ENCODE data around the gene NUDT22.

Gene NUDT22

DNA sequence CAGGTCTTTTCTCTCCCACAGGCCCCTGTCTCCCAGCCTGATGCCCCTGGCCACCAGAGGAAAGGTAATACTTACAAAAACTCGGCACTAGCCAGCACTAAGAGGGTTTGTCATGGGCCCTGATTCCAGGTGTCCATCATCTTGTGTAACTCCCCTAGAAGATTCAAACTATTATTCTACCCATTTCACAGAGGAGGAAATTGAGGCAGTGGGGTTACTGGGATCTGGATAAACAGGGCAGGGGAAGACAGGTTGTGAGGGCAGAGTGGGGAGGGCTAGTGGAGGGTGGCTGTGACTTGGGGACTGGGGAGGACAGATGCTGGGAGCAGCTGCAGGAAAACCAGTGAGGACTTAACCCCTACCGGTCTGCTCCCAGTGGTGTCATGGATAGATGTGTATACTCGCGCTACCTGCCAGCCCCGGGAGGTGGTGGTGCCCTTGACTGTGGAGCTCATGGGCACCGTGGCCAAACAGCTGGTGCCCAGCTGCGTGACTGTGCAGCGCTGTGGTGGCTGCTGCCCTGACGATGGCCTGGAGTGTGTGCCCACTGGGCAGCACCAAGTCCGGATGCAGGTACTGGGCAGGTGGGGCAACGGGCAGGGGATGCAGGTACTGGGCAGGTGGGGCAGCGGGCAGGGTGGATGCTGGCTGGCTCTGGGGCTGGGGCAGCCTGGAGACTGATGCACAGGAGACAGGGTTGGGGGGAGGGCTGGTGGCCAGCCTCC is 9.5 kb downstream of the NUDT22 start:
- TF ChIP-seq EP300 (IDR thresholded peaks at IDR 0.05; ENCODE audit: borderline replicate concordance) (no peak), ZBTB7A (IDR thresholded peaks at IDR 0.05; ENCODE audit: low read depth) (no peak), CEBPB (IDR thresholded peaks at IDR 0.05) (no peak), CREB1 (IDR thresholded peaks at IDR 0.05; ENCODE audit: low read depth) (no peak), FOXM1 (IDR thresholded peaks at IDR 0.05; ENCODE audit: borderline replicate concordance, low read depth) (no peak), NFIC (IDR thresholded peaks at IDR 0.05) (no peak), RAD21 (IDR thresholded peaks at IDR 0.05; ENCODE audit: low read depth) (no peak), TAF1 (IDR thresholded peaks at IDR 0.05; ENCODE audit: low read depth) (no peak), TEAD4 (IDR thresholded peaks at IDR 0.05) (no peak), EGR1 (IDR thresholded peaks at IDR 0.05) (no peak), TCF12 (IDR thresholded peaks at IDR 0.05; ENCODE audit: low read depth) (no peak), YY1 (IDR thresholded peaks at IDR 0.05; ENCODE audit: low read depth) (no peak)
- TF ChIP-seq, protein P1, sequence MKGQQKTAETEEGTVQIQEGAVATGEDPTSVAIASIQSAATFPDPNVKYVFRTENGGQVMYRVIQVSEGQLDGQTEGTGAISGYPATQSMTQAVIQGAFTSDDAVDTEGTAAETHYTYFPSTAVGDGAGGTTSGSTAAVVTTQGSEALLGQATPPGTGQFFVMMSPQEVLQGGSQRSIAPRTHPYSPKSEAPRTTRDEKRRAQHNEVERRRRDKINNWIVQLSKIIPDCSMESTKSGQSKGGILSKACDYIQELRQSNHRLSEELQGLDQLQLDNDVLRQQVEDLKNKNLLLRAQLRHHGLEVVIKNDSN (IDR thresholded peaks at IDR 0.05), result no peak
- TF ChIP-seq, protein P2, sequence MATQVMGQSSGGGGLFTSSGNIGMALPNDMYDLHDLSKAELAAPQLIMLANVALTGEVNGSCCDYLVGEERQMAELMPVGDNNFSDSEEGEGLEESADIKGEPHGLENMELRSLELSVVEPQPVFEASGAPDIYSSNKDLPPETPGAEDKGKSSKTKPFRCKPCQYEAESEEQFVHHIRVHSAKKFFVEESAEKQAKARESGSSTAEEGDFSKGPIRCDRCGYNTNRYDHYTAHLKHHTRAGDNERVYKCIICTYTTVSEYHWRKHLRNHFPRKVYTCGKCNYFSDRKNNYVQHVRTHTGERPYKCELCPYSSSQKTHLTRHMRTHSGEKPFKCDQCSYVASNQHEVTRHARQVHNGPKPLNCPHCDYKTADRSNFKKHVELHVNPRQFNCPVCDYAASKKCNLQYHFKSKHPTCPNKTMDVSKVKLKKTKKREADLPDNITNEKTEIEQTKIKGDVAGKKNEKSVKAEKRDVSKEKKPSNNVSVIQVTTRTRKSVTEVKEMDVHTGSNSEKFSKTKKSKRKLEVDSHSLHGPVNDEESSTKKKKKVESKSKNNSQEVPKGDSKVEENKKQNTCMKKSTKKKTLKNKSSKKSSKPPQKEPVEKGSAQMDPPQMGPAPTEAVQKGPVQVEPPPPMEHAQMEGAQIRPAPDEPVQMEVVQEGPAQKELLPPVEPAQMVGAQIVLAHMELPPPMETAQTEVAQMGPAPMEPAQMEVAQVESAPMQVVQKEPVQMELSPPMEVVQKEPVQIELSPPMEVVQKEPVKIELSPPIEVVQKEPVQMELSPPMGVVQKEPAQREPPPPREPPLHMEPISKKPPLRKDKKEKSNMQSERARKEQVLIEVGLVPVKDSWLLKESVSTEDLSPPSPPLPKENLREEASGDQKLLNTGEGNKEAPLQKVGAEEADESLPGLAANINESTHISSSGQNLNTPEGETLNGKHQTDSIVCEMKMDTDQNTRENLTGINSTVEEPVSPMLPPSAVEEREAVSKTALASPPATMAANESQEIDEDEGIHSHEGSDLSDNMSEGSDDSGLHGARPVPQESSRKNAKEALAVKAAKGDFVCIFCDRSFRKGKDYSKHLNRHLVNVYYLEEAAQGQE (IDR thresholded peaks at IDR 0.05; ENCODE audit: low read depth), result no peak
- TF ChIP-seq, protein P3, sequence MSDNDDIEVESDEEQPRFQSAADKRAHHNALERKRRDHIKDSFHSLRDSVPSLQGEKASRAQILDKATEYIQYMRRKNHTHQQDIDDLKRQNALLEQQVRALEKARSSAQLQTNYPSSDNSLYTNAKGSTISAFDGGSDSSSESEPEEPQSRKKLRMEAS (IDR thresholded peaks at IDR 0.05), result no peak

DNA sequence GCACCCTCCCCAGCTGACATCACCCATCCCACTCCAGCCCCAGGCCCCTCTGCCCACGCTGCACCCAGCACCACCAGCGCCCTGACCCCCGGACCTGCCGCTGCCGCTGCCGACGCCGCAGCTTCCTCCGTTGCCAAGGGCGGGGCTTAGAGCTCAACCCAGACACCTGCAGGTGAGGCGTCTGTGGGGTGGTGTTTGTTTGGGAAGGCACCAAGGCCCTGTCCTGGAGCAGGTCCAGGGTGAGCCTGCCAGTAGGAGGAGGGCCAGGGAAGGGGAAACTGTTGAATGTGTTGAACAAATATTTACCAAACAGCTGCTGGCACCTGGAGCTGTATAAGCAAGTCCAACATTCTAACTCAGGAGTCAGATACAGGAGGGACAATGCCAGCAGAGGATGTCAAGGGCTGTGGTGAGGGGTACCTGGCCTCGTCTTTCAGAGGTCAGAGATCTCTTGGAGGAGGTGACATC is 11.4 kb downstream of the NUDT22 start:
- TF ChIP-seq, protein P3 (IDR thresholded peaks at IDR 0.05), result no peak
- TF ChIP-seq RAD21 (IDR thresholded peaks at IDR 0.05; ENCODE audit: low read depth), result no peak
- no peak for TF ChIP-seq FOXM1 (IDR thresholded peaks at IDR 0.05; ENCODE audit: borderline replicate concordance, low read depth)
- TF ChIP-seq EP300 (IDR thresholded peaks at IDR 0.05; ENCODE audit: borderline replicate concordance), result no peak
- TF ChIP-seq, protein P1 (IDR thresholded peaks at IDR 0.05), result no peak
- no peak for TF ChIP-seq YY1 (IDR thresholded peaks at IDR 0.05; ENCODE audit: low read depth)
- no peak for TF ChIP-seq CREB1 (IDR thresholded peaks at IDR 0.05; ENCODE audit: low read depth)
- no peak for TF ChIP-seq EGR1 (IDR thresholded peaks at IDR 0.05)
- TF ChIP-seq, protein P2 (IDR thresholded peaks at IDR 0.05; ENCODE audit: low read depth), result no peak
- TF ChIP-seq TAF1 (IDR thresholded peaks at IDR 0.05; ENCODE audit: low read depth), result no peak
- TF ChIP-seq CEBPB (IDR thresholded peaks at IDR 0.05), result no peak
- TF ChIP-seq NFIC (IDR thresholded peaks at IDR 0.05), result no peak
- no peak for TF ChIP-seq ZBTB7A (IDR thresholded peaks at IDR 0.05; ENCODE audit: low read depth)
- no peak for TF ChIP-seq TEAD4 (IDR thresholded peaks at IDR 0.05)

DNA sequence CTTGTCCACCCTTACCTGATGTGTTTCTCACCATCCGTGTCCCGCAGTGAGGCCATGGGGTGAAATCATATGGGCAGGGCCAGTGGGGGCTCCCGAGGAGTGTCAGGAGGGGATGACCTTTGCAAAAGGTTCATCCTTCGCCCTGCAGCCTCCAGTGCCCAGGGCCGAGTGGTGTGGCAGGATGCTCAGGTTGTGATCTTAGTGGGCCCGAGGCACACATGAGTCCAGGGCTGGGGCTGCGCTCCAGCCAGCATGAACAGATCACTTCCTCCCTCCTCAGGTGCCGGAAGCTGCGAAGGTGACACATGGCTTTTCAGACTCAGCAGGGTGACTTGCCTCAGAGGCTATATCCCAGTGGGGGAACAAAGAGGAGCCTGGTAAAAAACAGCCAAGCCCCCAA is 12.0 kb downstream of the NUDT22 start:
- TF ChIP-seq CEBPB (IDR thresholded peaks at IDR 0.05), result no peak
- no peak for TF ChIP-seq TCF12 (IDR thresholded peaks at IDR 0.05; ENCODE audit: low read depth)
- no peak for TF ChIP-seq EGR1 (IDR thresholded peaks at IDR 0.05)
- TF ChIP-seq NFIC (IDR thresholded peaks at IDR 0.05), result no peak
- TF ChIP-seq, protein P1 (IDR thresholded peaks at IDR 0.05), result no peak

DNA sequence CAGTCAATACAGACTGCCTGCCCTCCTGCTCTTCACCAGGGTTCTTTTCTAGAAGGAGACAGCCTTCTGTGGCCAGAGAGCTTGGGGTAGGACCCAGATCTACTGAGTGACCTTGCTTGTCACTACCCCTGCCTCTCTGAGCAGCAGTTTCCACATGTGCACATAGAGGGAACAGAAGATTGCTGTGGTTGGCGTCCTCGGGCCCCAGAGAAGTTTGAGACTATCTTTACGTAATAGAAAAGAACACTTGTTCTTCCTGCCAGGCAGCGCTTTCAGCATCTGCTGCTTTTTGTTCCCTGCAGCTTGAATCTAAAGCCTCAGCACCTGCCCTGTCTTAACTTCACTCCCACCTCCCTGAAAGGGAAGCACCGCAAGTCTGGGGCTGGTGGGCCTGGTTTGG is 12.9 kb downstream of the NUDT22 start:
- TF ChIP-seq, protein P3 (IDR thresholded peaks at IDR 0.05), result no peak
- no peak for TF ChIP-seq CEBPB (IDR thresholded peaks at IDR 0.05)
- no peak for TF ChIP-seq FOXM1 (IDR thresholded peaks at IDR 0.05; ENCODE audit: borderline replicate concordance, low read depth)
- no peak for TF ChIP-seq TEAD4 (IDR thresholded peaks at IDR 0.05)

DNA sequence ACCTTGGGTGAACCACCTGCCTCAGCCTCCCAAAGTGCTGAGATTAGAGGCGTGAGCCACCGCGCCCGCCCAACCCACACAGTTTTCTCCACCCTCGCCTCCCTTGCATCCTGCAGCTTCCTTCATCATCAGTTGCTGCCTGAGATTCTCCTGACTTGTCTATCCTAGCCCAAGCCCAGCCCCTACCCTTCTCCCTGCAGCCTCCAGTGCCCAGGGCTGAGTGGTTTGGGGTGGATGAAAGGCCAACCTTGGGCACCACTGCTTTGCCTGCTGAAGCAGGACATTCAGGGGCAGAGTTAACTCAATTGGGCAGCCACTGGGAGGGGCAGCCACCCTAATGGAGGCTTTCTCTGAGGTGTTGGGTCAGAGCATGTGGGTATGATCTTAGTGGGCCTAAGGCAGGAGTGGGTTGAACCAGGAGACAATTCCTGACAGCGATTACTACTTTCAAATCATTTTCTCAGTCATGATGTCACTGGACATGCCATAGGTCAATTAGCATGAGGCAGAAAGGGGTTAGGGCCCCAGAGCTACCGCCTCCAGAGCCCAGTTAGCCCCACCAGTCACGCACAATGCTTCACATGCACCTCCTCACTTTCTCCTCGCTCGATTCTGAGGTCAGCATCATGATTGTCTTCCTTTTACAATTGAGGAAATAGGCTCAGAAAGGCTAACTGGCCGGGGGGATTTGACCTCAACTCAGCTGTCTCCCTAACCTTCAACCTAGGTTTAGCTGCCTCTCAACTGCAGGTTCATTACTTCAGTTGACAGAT is 13.8 kb downstream of the NUDT22 start:
- TF ChIP-seq CREB1 (IDR thresholded peaks at IDR 0.05; ENCODE audit: low read depth) (no peak), YY1 (IDR thresholded peaks at IDR 0.05; ENCODE audit: low read depth) (no peak), EGR1 (IDR thresholded peaks at IDR 0.05) (no peak), RAD21 (IDR thresholded peaks at IDR 0.05; ENCODE audit: low read depth) (no peak), ZBTB7A (IDR thresholded peaks at IDR 0.05; ENCODE audit: low read depth) (no peak), CEBPB (IDR thresholded peaks at IDR 0.05) (no peak), TEAD4 (IDR thresholded peaks at IDR 0.05) (no peak)
- TF ChIP-seq, protein P3 (IDR thresholded peaks at IDR 0.05), result no peak
- TF ChIP-seq, protein P1 (IDR thresholded peaks at IDR 0.05), result no peak
